HCT116 (cell line): ENCODE data around the gene AARS2. TPM values are rescaled to one million over a fixed set of nuclear protein-coding genes. Genes with fewer than 3 reads are reported as not detected.

Experiments used
- ATAC-seq: fragments of 200-7000 bp; cut with Tn5 transposase; 2 replicates; pipeline ENCODE4 v1.9.1; 2020; ENCODE audit warnings: mild to moderate bottlenecking, moderate library complexity
- BruUV-seq: library from RNA; stranded (reverse); fragments of 400-500 nt; replicated peaks from 2 replicates; lab custom pipeline; 2021; lab: Mats Ljungman, UMichigan
- CTCF ChIA-PET: fragments of 300-600 bp; sonication (Branson Sonifier 250); formaldehyde crosslinking; loops from one replicate; lab custom pipeline; 2021; ENCODE audit warnings: antibody characterized with exemption; lab: Charles Lee
- POLR2A ChIA-PET: fragments of 300-600, 350-600 bp; sonication (Branson Sonifier 250); formaldehyde crosslinking; loops from one replicate; lab custom pipeline; 2021; ENCODE audit warnings: antibody characterized with exemption; lab: Charles Lee
- RAD21 ChIA-PET, 2 experiments: fragments of 300-600 bp; sonication (Branson Sonifier 250); formaldehyde crosslinking; loops; one replicate each; lab custom pipeline; 2023; ENCODE audit warnings: low total read pairs in 2 of 2; ENCODE audit not compliant: uncharacterized antibody in 2 of 2, unreplicated experiment in 2 of 2, low non-redundant PET in 1 of 2; lab: Charles Lee
- DNase-seq: peaks from one replicate; pipeline ENCODE4 v3.0.0-alpha.2; 2010; ENCODE audit warnings: low read depth, low spot score
- H2AFZ ChIP-seq: fragments of 200-600 bp; shearing (Covaris generic), sonication (generic); 2 replicates; pipeline ENCODE4 v1.6.1; 2017; ENCODE audit warnings: low read depth, mixed run types, mixed read lengths, antibody characterized with exemption, low read length; ENCODE audit not compliant: poor library complexity, severe bottlenecking
- H3K27ac ChIP-seq: 2 replicates; pipeline ENCODE4 v1.5.1; 2012; ENCODE audit warnings: low read depth, low read length
- H3K27me3 ChIP-seq: fragments of 200-600 bp; sonication (generic); 2 replicates; pipeline ENCODE4 v1.6.1; 2016; ENCODE audit warnings: mixed run types, low read length, mixed read lengths; ENCODE audit not compliant: insufficient read depth
- H3K36me3 ChIP-seq, 2 experiments: fragments of 200-500 bp in 1 of 2; fragments of 200-600 bp in 1 of 2; sonication (Bioruptor generic) in 1 of 2; sonication (generic) in 1 of 2; 2 replicates each; pipeline versions ENCODE4 v1.5.1 to v1.6.1; 2014 to 2016; ENCODE audit warnings: low read length in 2 of 2, inconsistent platforms in 1 of 2, mixed read lengths in 1 of 2, mixed run types in 1 of 2; ENCODE audit not compliant: insufficient read depth in 2 of 2, control insufficient read depth in 1 of 2
- H3K4me1 ChIP-seq, 2 experiments: fragments of 200-600 bp in 1 of 2; sonication (generic) in 1 of 2; 2 replicates each; pipeline versions ENCODE4 v1.5.1 to v1.6.1; 2012 to 2017; ENCODE audit warnings: low read length in 2 of 2, inconsistent platforms in 1 of 2, mild to moderate bottlenecking in 1 of 2, mixed read lengths in 1 of 2, mixed run types in 1 of 2, moderate library complexity in 1 of 2; ENCODE audit not compliant: insufficient read depth in 2 of 2, control insufficient read depth in 1 of 2
- H3K4me2 ChIP-seq: fragments of 200-600 bp; sonication (generic); 2 replicates; pipeline ENCODE4 v1.6.1; 2017; ENCODE audit warnings: mixed run types, low read length, mixed read lengths
- H3K4me3 ChIP-seq, 2 experiments: fragments of 200-600 bp in 1 of 2; sonication (generic) in 1 of 2; replicated peaks in 1 of 2; 2 replicates each; pipeline ENCODE4 v1.5.1; 2011 to 2016; ENCODE audit warnings: low read length in 2 of 2, control low read depth in 1 of 2, low read depth in 1 of 2, mild to moderate bottlenecking in 1 of 2, mixed read lengths in 1 of 2, mixed run types in 1 of 2
- H3K79me2 ChIP-seq: fragments of 200-600 bp; sonication (generic); 2 replicates; pipeline ENCODE4 v1.6.1; 2017; ENCODE audit warnings: mild to moderate bottlenecking, mixed run types, low read length, moderate library complexity, mixed read lengths; ENCODE audit not compliant: insufficient read depth
- H3K9ac ChIP-seq: fragments of 200-600 bp; sonication (generic); 2 replicates; pipeline ENCODE4 v1.6.1; 2016; ENCODE audit warnings: low read length, mixed read lengths
- H3K9me2 ChIP-seq: fragments of 200-600 bp; sonication (generic), shearing (Covaris generic); 2 replicates; pipeline ENCODE4 v1.6.1; 2017; ENCODE audit warnings: mixed run types, mild to moderate bottlenecking, moderate library complexity; ENCODE audit not compliant: insufficient read depth
- H3K9me3 ChIP-seq, 2 experiments: fragments of 200-500 bp in 1 of 2; fragments of 200-600 bp in 1 of 2; sonication (Bioruptor generic) in 1 of 2; sonication (generic) in 1 of 2; 2 replicates each; pipeline ENCODE4 v1.6.1; 2014 to 2017; ENCODE audit warnings: low read length in 2 of 2, mixed read lengths in 2 of 2, inconsistent platforms in 1 of 2, low read depth in 1 of 2, mild to moderate bottlenecking in 1 of 2, mixed run types in 1 of 2, moderate library complexity in 1 of 2; ENCODE audit not compliant: control insufficient read depth in 1 of 2, insufficient read depth in 1 of 2
- H4K20me1 ChIP-seq: fragments of 200-600 bp; sonication (generic), shearing (Covaris generic); 2 replicates; pipeline ENCODE4 v1.6.1; 2017; ENCODE audit warnings: mixed run types, mild to moderate bottlenecking, moderate library complexity; ENCODE audit not compliant: insufficient read depth
- CBX3 ChIP-seq: IDR thresholded peaks from 2 replicates; pipeline ENCODE4 v1.6.1; 2012; ENCODE audit warnings: low read depth
- EGR1 ChIP-seq: IDR thresholded peaks from 2 replicates; pipeline ENCODE4 v1.6.1; 2012; ENCODE audit warnings: low read depth
- ELF1 ChIP-seq: IDR thresholded peaks from 2 replicates; pipeline ENCODE4 v1.6.1; 2012; ENCODE audit warnings: low read depth, borderline replicate concordance
- EZH2 ChIP-seq: fragments of 200-600 bp; sonication (generic); IDR thresholded peaks from 2 replicates; pipeline ENCODE4 v1.6.1; 2017; ENCODE audit warnings: antibody characterized with exemption, mixed run types
- EZH2phosphoT487 ChIP-seq: fragments of 200-600 bp; IDR thresholded peaks from 2 replicates; pipeline ENCODE4 v1.6.1; 2018; ENCODE audit warnings: antibody characterized with exemption, borderline replicate concordance
- FOSL1 ChIP-seq: IDR thresholded peaks from 2 replicates; pipeline ENCODE4 v1.6.1; 2012; ENCODE audit warnings: low read depth
- JUND ChIP-seq: IDR thresholded peaks from 2 replicates; pipeline ENCODE4 v1.6.1; 2012
- POLR2A ChIP-seq: IDR thresholded peaks from 2 replicates; pipeline ENCODE4 v1.7.0; 2011; ENCODE audit warnings: borderline replicate concordance; ENCODE audit not compliant: insufficient read depth, insufficient read length; ENCODE audit errors: extremely low read depth
- POLR2AphosphoS5 ChIP-seq: IDR thresholded peaks from 2 replicates; pipeline ENCODE4 v1.6.1; 2011; ENCODE audit warnings: mild to moderate bottlenecking, low read depth, low read length, moderate library complexity
- SIN3A ChIP-seq: IDR thresholded peaks from 2 replicates; pipeline ENCODE4 v1.6.1; 2012; ENCODE audit warnings: low read depth
- SP1 ChIP-seq: IDR thresholded peaks from 2 replicates; pipeline ENCODE4 v1.6.1; 2012; ENCODE audit warnings: low read depth
- SRF ChIP-seq: IDR thresholded peaks from 2 replicates; pipeline ENCODE4 v1.6.1; 2012; ENCODE audit warnings: low read depth
- TCF7L2 ChIP-seq: IDR thresholded peaks from 2 replicates; pipeline ENCODE4 v1.7.0; 2011; ENCODE audit warnings: borderline replicate concordance, inconsistent platforms; ENCODE audit not compliant: insufficient read depth, insufficient read length; ENCODE audit errors: extremely low read depth
- YY1 ChIP-seq: IDR thresholded peaks from 2 replicates; pipeline ENCODE4 v1.6.1; 2011; ENCODE audit warnings: low read length, low read depth, moderate library complexity, mild to moderate bottlenecking; ENCODE audit not compliant: insufficient replicate concordance; ENCODE audit errors: extremely low read depth
- ZFX ChIP-seq: fragments of 450-650 bp; IDR thresholded peaks from 2 replicates; pipeline ENCODE4 v1.6.1; 2017
- ZNF274 ChIP-seq: fragments of 200-500 bp; sonication (Bioruptor generic); IDR thresholded peaks from 2 replicates; pipeline ENCODE4 v1.6.1; 2014; ENCODE audit warnings: mild to moderate bottlenecking, low read depth, low read length, inconsistent platforms
- intact Hi-C: fragments of 100-400 bp; cut with micrococcal nuclease; formaldehyde crosslinking; loops from 2 replicates; pipeline ENCODE4 v1.10.0; 2022
- total RNA-seq: library from RNA; stranded (reverse); gene quantifications from one replicate; pipeline ENCODE4 v1.2.1, GENCODE V29; 2021; ENCODE audit not compliant: unreplicated experiment
- TF ChIP-seq, protein P1 (sequence below): IDR thresholded peaks from 2 replicates; pipeline ENCODE4 v1.6.1; 2012
- TF ChIP-seq, protein P2 (sequence below): IDR thresholded peaks from 2 replicates; pipeline ENCODE4 v1.6.1; 2011; ENCODE audit warnings: mild to moderate bottlenecking, low read length, moderate library complexity; ENCODE audit not compliant: insufficient replicate concordance; ENCODE audit errors: extremely low read depth
- TF ChIP-seq, protein P3 (sequence below), 3 experiments: fragments of 200-600 bp in 1 of 3; sonication (generic) in 1 of 3; IDR thresholded peaks in 2 of 3; conservative IDR thresholded peaks in 1 of 3; 2 replicates each; pipeline ENCODE4 v1.5.1; 2012 to 2017; ENCODE audit warnings: low read depth in 2 of 3, low read length in 2 of 3, antibody characterized with exemption in 1 of 3, borderline replicate concordance in 1 of 3, control low read depth in 1 of 3, mild to moderate bottlenecking in 1 of 3, mixed read lengths in 1 of 3, mixed run types in 1 of 3, moderate library complexity in 1 of 3; ENCODE audit not compliant: insufficient read depth in 1 of 3
- TF ChIP-seq, protein P4 (sequence below): IDR thresholded peaks from 2 replicates; pipeline ENCODE4 v1.6.1; 2012

Gene AARS2
- total RNA-seq, 1 experiment from 2014 or later = 14.9 TPM

DNA sequence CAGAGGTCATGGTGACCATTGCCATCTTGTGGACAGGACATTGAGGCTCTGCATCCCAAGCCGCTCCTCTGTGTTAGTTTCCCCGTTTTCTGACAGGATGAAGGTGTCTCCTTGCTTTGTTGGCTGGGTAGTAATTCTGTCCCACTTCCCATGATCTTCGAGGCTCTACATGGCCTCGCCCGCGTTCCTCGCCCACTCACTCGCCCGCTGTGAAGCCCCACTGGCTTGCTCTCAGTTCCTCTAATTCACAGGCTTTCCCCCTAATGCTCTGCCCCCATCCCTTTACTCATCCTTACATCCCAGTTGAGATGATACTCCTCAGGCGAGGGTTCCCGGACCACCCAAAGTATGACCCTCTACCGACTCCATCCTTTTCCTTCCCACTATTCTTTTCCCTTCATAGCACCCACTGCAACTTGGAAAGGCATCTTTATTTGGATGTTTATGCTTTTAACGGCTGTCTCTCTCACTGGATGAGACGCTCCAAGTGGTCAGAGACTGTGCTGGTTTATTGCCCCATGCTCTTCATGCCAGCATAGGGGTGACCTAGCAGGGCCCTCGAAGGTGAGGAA, 55.3 kb downstream of the AARS2 start:
- peaks cover 20% of the 10 kb centered on the region; the same call in 1 of the 2 replicates for H4K20me1 ChIP-seq
- ATAC-seq = no peak
- H3K36me3 ChIP-seq = peaks cover 15 to 25% of the 10 kb centered on the region in 2 experiments; a peak in 3 of 4 replicates
- peaks cover 23% of the 10 kb centered on the region for H3K79me2 ChIP-seq
- TF ChIP-seq SP1 (no peak), EGR1 (no peak), EZH2 (no peak), CBX3 (no peak), FOSL1 (no peak), ZNF274 (no peak), ELF1 (no peak), TCF7L2 (no peak), JUND (no peak), SIN3A (no peak), YY1 (no peak), POLR2A (no peak), EZH2phosphoT487 (no peak), ZFX (no peak), SRF (no peak), POLR2AphosphoS5 (no peak)
- TF ChIP-seq, protein P1, sequence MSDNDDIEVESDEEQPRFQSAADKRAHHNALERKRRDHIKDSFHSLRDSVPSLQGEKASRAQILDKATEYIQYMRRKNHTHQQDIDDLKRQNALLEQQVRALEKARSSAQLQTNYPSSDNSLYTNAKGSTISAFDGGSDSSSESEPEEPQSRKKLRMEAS = no peak
- TF ChIP-seq, protein P2, sequence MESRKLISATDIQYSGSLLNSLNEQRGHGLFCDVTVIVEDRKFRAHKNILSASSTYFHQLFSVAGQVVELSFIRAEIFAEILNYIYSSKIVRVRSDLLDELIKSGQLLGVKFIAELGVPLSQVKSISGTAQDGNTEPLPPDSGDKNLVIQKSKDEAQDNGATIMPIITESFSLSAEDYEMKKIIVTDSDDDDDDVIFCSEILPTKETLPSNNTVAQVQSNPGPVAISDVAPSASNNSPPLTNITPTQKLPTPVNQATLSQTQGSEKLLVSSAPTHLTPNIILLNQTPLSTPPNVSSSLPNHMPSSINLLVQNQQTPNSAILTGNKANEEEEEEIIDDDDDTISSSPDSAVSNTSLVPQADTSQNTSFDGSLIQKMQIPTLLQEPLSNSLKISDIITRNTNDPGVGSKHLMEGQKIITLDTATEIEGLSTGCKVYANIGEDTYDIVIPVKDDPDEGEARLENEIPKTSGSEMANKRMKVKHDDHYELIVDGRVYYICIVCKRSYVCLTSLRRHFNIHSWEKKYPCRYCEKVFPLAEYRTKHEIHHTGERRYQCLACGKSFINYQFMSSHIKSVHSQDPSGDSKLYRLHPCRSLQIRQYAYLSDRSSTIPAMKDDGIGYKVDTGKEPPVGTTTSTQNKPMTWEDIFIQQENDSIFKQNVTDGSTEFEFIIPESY = no peak
- TF ChIP-seq, protein P3, sequence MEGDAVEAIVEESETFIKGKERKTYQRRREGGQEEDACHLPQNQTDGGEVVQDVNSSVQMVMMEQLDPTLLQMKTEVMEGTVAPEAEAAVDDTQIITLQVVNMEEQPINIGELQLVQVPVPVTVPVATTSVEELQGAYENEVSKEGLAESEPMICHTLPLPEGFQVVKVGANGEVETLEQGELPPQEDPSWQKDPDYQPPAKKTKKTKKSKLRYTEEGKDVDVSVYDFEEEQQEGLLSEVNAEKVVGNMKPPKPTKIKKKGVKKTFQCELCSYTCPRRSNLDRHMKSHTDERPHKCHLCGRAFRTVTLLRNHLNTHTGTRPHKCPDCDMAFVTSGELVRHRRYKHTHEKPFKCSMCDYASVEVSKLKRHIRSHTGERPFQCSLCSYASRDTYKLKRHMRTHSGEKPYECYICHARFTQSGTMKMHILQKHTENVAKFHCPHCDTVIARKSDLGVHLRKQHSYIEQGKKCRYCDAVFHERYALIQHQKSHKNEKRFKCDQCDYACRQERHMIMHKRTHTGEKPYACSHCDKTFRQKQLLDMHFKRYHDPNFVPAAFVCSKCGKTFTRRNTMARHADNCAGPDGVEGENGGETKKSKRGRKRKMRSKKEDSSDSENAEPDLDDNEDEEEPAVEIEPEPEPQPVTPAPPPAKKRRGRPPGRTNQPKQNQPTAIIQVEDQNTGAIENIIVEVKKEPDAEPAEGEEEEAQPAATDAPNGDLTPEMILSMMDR (IDR thresholded peaks at IDR 0.05 in 2 of 3, conservative IDR thresholded peaks at IDR 0.05 in 1 of 3; ENCODE audit: borderline replicate concordance in 1 of 3, insufficient read depth in 1 of 3, low read depth in 2 of 3, low read length in 2 of 3) = no peak; a peak in 1 of 6 replicates
- TF ChIP-seq, protein P4, sequence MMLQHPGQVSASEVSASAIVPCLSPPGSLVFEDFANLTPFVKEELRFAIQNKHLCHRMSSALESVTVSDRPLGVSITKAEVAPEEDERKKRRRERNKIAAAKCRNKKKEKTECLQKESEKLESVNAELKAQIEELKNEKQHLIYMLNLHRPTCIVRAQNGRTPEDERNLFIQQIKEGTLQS = no peak
- TF ChIP-seq, all 23 proteins: peak for 0
- Histone ChIP-seq H3K9me2 (no peaks in the 10 kb centered on the region), H3K27me3 (no peaks in the 10 kb centered on the region), H3K4me2 (peak overlapping the region; percentile 99), H3K4me3 (peak overlapping the region; percentile 59 to 92), H3K4me1 (peaks cover 2 to 21% of the 10 kb centered on the region in 2 experiments; a peak in 3 of 4 replicates), H3K9ac (peak overlapping the region; percentile 93), H3K9me3 (no peaks in the 10 kb centered on the region), H2AFZ (no peak overlapping the region), H3K27ac (peak overlapping the region; percentile 95)
- intact Hi-C loops = loop anchor here (2.0 kb wide), 1 partner anchor 85 kb away; no protein-coding TSS in a partner anchor
- ChIA-PET POLR2A (interaction anchor here (1.7 to 3.4 kb wide), 2 partner anchors 11 to 85 kb away, joined by 6 to 74 read pairs; partner anchors contain the start of gene HSP90AB1), CTCF (interaction anchor here (1.3 to 2.0 kb wide), 2 partner anchors 12 to 85 kb away, joined by 8 to 16 read pairs; partner anchors contain the start of gene HSP90AB1), RAD21 (no interaction called here)
- DNase-seq = no peak
- BruUV-seq = no TSS peak
